HCT116 (cell line): ENCODE results near the gene PDSS2. TPM values are rescaled to one million over a fixed set of nuclear protein-coding genes. Genes with fewer than 3 reads are reported as not detected.

Experiments used
- ATAC-seq: fragments of 200-7000 bp; cut with Tn5 transposase; 2 replicates; pipeline ENCODE4 v1.9.1; 2020; ENCODE audit warnings: mild to moderate bottlenecking, moderate library complexity
- BruUV-seq: library from RNA; stranded (reverse); fragments of 400-500 nt; replicated peaks from 2 replicates; lab custom pipeline; 2021; lab: Mats Ljungman, UMichigan
- CTCF ChIA-PET: fragments of 300-600 bp; sonication (Branson Sonifier 250); formaldehyde crosslinking; loops from one replicate; lab custom pipeline; 2021; ENCODE audit warnings: antibody characterized with exemption; lab: Charles Lee
- POLR2A ChIA-PET: fragments of 300-600, 350-600 bp; sonication (Branson Sonifier 250); formaldehyde crosslinking; loops from one replicate; lab custom pipeline; 2021; ENCODE audit warnings: antibody characterized with exemption; lab: Charles Lee
- RAD21 ChIA-PET, 2 experiments: fragments of 300-600 bp; sonication (Branson Sonifier 250); formaldehyde crosslinking; loops; one replicate each; lab custom pipeline; 2023; ENCODE audit warnings: low total read pairs in 2 of 2; ENCODE audit not compliant: uncharacterized antibody in 2 of 2, unreplicated experiment in 2 of 2, low non-redundant PET in 1 of 2; lab: Charles Lee
- DNase-seq: peaks from one replicate; pipeline ENCODE4 v3.0.0-alpha.2; 2010; ENCODE audit warnings: low read depth, low spot score
- H2AFZ ChIP-seq: fragments of 200-600 bp; shearing (Covaris generic), sonication (generic); 2 replicates; pipeline ENCODE4 v1.6.1; 2017; ENCODE audit warnings: low read depth, mixed run types, mixed read lengths, antibody characterized with exemption, low read length; ENCODE audit not compliant: poor library complexity, severe bottlenecking
- H3K27ac ChIP-seq: 2 replicates; pipeline ENCODE4 v1.5.1; 2012; ENCODE audit warnings: low read depth, low read length
- H3K27me3 ChIP-seq: fragments of 200-600 bp; sonication (generic); 2 replicates; pipeline ENCODE4 v1.6.1; 2016; ENCODE audit warnings: mixed run types, low read length, mixed read lengths; ENCODE audit not compliant: insufficient read depth
- H3K36me3 ChIP-seq, 2 experiments: fragments of 200-500 bp in 1 of 2; fragments of 200-600 bp in 1 of 2; sonication (Bioruptor generic) in 1 of 2; sonication (generic) in 1 of 2; 2 replicates each; pipeline versions ENCODE4 v1.5.1 to v1.6.1; 2014 to 2016; ENCODE audit warnings: low read length in 2 of 2, inconsistent platforms in 1 of 2, mixed read lengths in 1 of 2, mixed run types in 1 of 2; ENCODE audit not compliant: insufficient read depth in 2 of 2, control insufficient read depth in 1 of 2
- H3K4me1 ChIP-seq, 2 experiments: fragments of 200-600 bp in 1 of 2; sonication (generic) in 1 of 2; 2 replicates each; pipeline versions ENCODE4 v1.5.1 to v1.6.1; 2012 to 2017; ENCODE audit warnings: low read length in 2 of 2, inconsistent platforms in 1 of 2, mild to moderate bottlenecking in 1 of 2, mixed read lengths in 1 of 2, mixed run types in 1 of 2, moderate library complexity in 1 of 2; ENCODE audit not compliant: insufficient read depth in 2 of 2, control insufficient read depth in 1 of 2
- H3K4me2 ChIP-seq: fragments of 200-600 bp; sonication (generic); 2 replicates; pipeline ENCODE4 v1.6.1; 2017; ENCODE audit warnings: mixed run types, low read length, mixed read lengths
- H3K4me3 ChIP-seq, 2 experiments: fragments of 200-600 bp in 1 of 2; sonication (generic) in 1 of 2; replicated peaks in 1 of 2; 2 replicates each; pipeline ENCODE4 v1.5.1; 2011 to 2016; ENCODE audit warnings: low read length in 2 of 2, control low read depth in 1 of 2, low read depth in 1 of 2, mild to moderate bottlenecking in 1 of 2, mixed read lengths in 1 of 2, mixed run types in 1 of 2
- H3K79me2 ChIP-seq: fragments of 200-600 bp; sonication (generic); 2 replicates; pipeline ENCODE4 v1.6.1; 2017; ENCODE audit warnings: mild to moderate bottlenecking, mixed run types, low read length, moderate library complexity, mixed read lengths; ENCODE audit not compliant: insufficient read depth
- H3K9ac ChIP-seq: fragments of 200-600 bp; sonication (generic); 2 replicates; pipeline ENCODE4 v1.6.1; 2016; ENCODE audit warnings: low read length, mixed read lengths
- H3K9me2 ChIP-seq: fragments of 200-600 bp; sonication (generic), shearing (Covaris generic); 2 replicates; pipeline ENCODE4 v1.6.1; 2017; ENCODE audit warnings: mixed run types, mild to moderate bottlenecking, moderate library complexity; ENCODE audit not compliant: insufficient read depth
- H3K9me3 ChIP-seq, 2 experiments: fragments of 200-500 bp in 1 of 2; fragments of 200-600 bp in 1 of 2; sonication (Bioruptor generic) in 1 of 2; sonication (generic) in 1 of 2; 2 replicates each; pipeline ENCODE4 v1.6.1; 2014 to 2017; ENCODE audit warnings: low read length in 2 of 2, mixed read lengths in 2 of 2, inconsistent platforms in 1 of 2, low read depth in 1 of 2, mild to moderate bottlenecking in 1 of 2, mixed run types in 1 of 2, moderate library complexity in 1 of 2; ENCODE audit not compliant: control insufficient read depth in 1 of 2, insufficient read depth in 1 of 2
- H4K20me1 ChIP-seq: fragments of 200-600 bp; sonication (generic), shearing (Covaris generic); 2 replicates; pipeline ENCODE4 v1.6.1; 2017; ENCODE audit warnings: mixed run types, mild to moderate bottlenecking, moderate library complexity; ENCODE audit not compliant: insufficient read depth
- ATF3 ChIP-seq: IDR thresholded peaks from 2 replicates; pipeline ENCODE4 v1.6.1; 2012
- ELF1 ChIP-seq: IDR thresholded peaks from 2 replicates; pipeline ENCODE4 v1.6.1; 2012; ENCODE audit warnings: low read depth, borderline replicate concordance
- JUND ChIP-seq: IDR thresholded peaks from 2 replicates; pipeline ENCODE4 v1.6.1; 2012
- REST ChIP-seq: IDR thresholded peaks from 2 replicates; pipeline ENCODE4 v1.6.1; 2012; ENCODE audit warnings: low read depth
- SIN3A ChIP-seq: IDR thresholded peaks from 2 replicates; pipeline ENCODE4 v1.6.1; 2012; ENCODE audit warnings: low read depth
- SP1 ChIP-seq: IDR thresholded peaks from 2 replicates; pipeline ENCODE4 v1.6.1; 2012; ENCODE audit warnings: low read depth
- intact Hi-C: fragments of 100-400 bp; cut with micrococcal nuclease; formaldehyde crosslinking; loops from 2 replicates; pipeline ENCODE4 v1.10.0; 2022
- total RNA-seq: library from RNA; stranded (reverse); gene quantifications from one replicate; pipeline ENCODE4 v1.2.1, GENCODE V29; 2021; ENCODE audit not compliant: unreplicated experiment
- TF ChIP-seq, protein P1 (sequence below): IDR thresholded peaks from 2 replicates; pipeline ENCODE4 v1.6.1; 2011; ENCODE audit warnings: mild to moderate bottlenecking, low read length, moderate library complexity; ENCODE audit not compliant: insufficient replicate concordance; ENCODE audit errors: extremely low read depth

The PDSS2 gene
- total RNA-seq, 1 experiment from 2014 or later: 12.2 TPM

- TF ChIP-seq REST (no peak), ATF3 (no peak), SP1 (no peak), SIN3A (no peak), ELF1 (no peak)
- TF ChIP-seq, protein P1, sequence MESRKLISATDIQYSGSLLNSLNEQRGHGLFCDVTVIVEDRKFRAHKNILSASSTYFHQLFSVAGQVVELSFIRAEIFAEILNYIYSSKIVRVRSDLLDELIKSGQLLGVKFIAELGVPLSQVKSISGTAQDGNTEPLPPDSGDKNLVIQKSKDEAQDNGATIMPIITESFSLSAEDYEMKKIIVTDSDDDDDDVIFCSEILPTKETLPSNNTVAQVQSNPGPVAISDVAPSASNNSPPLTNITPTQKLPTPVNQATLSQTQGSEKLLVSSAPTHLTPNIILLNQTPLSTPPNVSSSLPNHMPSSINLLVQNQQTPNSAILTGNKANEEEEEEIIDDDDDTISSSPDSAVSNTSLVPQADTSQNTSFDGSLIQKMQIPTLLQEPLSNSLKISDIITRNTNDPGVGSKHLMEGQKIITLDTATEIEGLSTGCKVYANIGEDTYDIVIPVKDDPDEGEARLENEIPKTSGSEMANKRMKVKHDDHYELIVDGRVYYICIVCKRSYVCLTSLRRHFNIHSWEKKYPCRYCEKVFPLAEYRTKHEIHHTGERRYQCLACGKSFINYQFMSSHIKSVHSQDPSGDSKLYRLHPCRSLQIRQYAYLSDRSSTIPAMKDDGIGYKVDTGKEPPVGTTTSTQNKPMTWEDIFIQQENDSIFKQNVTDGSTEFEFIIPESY: no peak
Measured at GRCh38 chr6:107215334-107215733, 244.0 kb downstream of the PDSS2 start (continued).

DNA sequence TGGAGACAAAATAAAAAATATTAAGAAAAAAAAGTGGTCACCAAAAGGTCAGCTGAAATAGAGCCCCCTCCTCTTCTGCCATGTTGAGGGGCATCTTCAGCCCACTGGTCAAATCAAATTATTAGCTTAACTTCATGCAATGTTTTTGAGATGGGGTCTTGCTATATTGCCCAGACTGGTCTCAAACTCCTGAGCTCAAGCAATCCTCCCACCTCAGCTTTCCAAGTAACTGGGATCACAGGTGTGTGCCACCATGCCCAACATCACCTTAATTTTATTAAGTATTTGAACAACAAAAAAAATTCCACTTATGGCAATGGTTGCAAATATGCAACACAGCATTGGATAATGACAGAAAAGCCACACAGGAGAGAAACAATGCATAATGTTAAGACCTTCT is 244.7 kb downstream of the PDSS2 start:
- ATAC-seq (no peak), DNase-seq (no peak)
- intact Hi-C loops: no loop called here
- Histone ChIP-seq H3K27me3 (no peaks in the 10 kb centered on the region), H3K9me2 (no peaks in the 10 kb centered on the region), H4K20me1 (no peaks in the 10 kb centered on the region), H3K27ac (no peak overlapping the region), H3K4me1 (no peaks in the 10 kb centered on the region; a peak in 1 of 4 replicates), H3K4me2 (no peak overlapping the region), H3K4me3 (no peak overlapping the region), H2AFZ (no peak overlapping the region), H3K36me3 (no peaks in the 10 kb centered on the region), H3K9me3 (no peaks in the 10 kb centered on the region), H3K9ac (no peak overlapping the region), H3K79me2 (no peaks in the 10 kb centered on the region)
- POLR2A ChIA-PET: no interaction called here
- BruUV-seq: no TSS peak
- CTCF ChIA-PET: no interaction called here
- RAD21 ChIA-PET: no interaction called here
- TF ChIP-seq JUND: no peak
